ENCODE results near the gene FBP1.

The FBP1 gene

DNA sequence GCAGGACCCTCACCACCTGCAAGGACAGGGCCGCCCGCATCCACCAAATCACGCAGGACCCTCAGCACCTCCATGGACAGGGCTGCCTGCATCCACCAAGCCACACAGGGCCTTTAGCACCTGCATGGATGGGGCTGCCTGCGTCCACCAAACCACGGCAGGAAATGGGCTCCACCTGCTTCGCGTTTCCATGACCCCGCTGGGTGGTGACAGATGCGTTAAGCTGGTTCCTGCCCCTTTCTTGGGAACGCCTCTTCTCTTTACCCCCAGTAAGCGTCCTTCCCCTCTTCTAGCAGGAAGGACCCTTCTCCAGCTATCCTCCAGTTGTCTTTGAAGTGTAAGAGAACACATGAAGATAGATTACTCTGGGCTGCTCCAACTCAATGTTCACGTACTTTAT lies 13.5 kb downstream of the FBP1 start:
- no peaks in the 10 kb centered on the region for H3K36me3 ChIP-seq (ENCODE audit: insufficient read depth, low read length)

GRCh38 chr9:94624629-94625028 lies 14.7 kb downstream of the FBP1 start:
- Histone ChIP-seq H3K9me2 (replicated peaks; ENCODE audit: low read depth, low read length) (no peaks in the 10 kb centered on the region), H3K4me1 (ENCODE audit: insufficient read depth, low read length, poor library complexity, severe bottlenecking) (peaks cover 3% of the 10 kb centered on the region), H3K79me2 (ENCODE audit: insufficient read depth, low read length) (no peaks in the 10 kb centered on the region), H2AFZ (ENCODE audit: low read length) (no peak overlapping the region), H3K27me3 (ENCODE audit: insufficient read depth, low read length, poor library complexity, severe bottlenecking) (no peaks in the 10 kb centered on the region), H3K9me3 (ENCODE audit: insufficient read depth, low read depth, low read length) (no peaks in the 10 kb centered on the region), H3F3A (ENCODE audit: low read depth) (no peaks in the 10 kb centered on the region), H3K4me2 (ENCODE audit: low read depth, low read length, poor library complexity, severe bottlenecking) (no peak overlapping the region), H4K20me1 (ENCODE audit: insufficient read depth, low read length, poor library complexity, severe bottlenecking) (no peaks in the 10 kb centered on the region), H3K36me3 (ENCODE audit: insufficient read depth, low read length) (no peaks in the 10 kb centered on the region), H3K9ac (ENCODE audit: low read depth, low read length, poor library complexity, severe bottlenecking) (no peak overlapping the region), H3K4me3 (ENCODE audit: low read length, poor library complexity, severe bottlenecking) (no peak overlapping the region)
- TF ChIP-seq CTCF (conservative IDR thresholded peaks at IDR 0.05; ENCODE audit: low read length) (no peak), EZH2phosphoT487 (IDR thresholded peaks at IDR 0.05; ENCODE audit: borderline replicate concordance) (no peak)

More for the DNA sequence above, 13.5 kb downstream of the FBP1 start:
- H3K4me2 ChIP-seq (ENCODE audit: low read depth, low read length, poor library complexity, severe bottlenecking) = no peak overlapping the region
- H3K4me1 ChIP-seq (ENCODE audit: insufficient read depth, low read length, poor library complexity, severe bottlenecking) = peaks cover 3% of the 10 kb centered on the region
- no peaks in the 10 kb centered on the region for H3K79me2 ChIP-seq (ENCODE audit: insufficient read depth, low read length)
- H3K9ac ChIP-seq (ENCODE audit: low read depth, low read length, poor library complexity, severe bottlenecking) = no peak overlapping the region
- no peaks in the 10 kb centered on the region for H3K9me2 ChIP-seq (replicated peaks; ENCODE audit: low read depth, low read length)
- TF ChIP-seq CTCF (conservative IDR thresholded peaks at IDR 0.05; ENCODE audit: low read length) (no peak), EZH2phosphoT487 (IDR thresholded peaks at IDR 0.05; ENCODE audit: borderline replicate concordance) (no peak)
- no peaks in the 10 kb centered on the region for H3K27me3 ChIP-seq (ENCODE audit: insufficient read depth, low read length, poor library complexity, severe bottlenecking)
- no peak overlapping the region for H3K4me3 ChIP-seq (ENCODE audit: low read length, poor library complexity, severe bottlenecking)
- no peaks in the 10 kb centered on the region for H3F3A ChIP-seq (ENCODE audit: low read depth)
- H4K20me1 ChIP-seq (ENCODE audit: insufficient read depth, low read length, poor library complexity, severe bottlenecking) = no peaks in the 10 kb centered on the region
- H3K9me3 ChIP-seq (ENCODE audit: insufficient read depth, low read depth, low read length) = no peaks in the 10 kb centered on the region
- H2AFZ ChIP-seq (ENCODE audit: low read length) = no peak overlapping the region

DNA sequence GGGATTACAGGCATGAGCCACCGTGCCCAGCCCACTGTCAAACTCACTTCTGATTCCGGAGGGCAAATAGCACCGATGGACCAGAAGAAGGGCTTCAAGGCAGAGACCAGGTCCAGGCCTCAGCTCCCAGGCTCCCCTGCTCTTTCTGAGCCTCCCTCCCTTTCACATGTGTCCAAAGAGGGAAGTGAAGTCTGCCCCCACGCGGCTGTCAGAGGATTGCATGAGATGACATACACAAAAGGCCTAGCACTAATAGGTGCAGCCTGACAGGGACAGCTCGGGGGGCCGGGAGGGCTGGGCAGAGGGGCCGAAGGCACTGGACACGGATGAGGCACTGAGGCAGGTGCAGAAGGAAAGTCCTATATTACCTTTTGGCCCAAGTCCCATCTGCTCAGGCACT lies 16.1 kb downstream of the FBP1 start:
- Histone ChIP-seq H4K20me1 (ENCODE audit: insufficient read depth, low read length, poor library complexity, severe bottlenecking) (no peaks in the 10 kb centered on the region), H3K9me3 (ENCODE audit: insufficient read depth, low read depth, low read length) (no peaks in the 10 kb centered on the region), H2AFZ (ENCODE audit: low read length) (no peak overlapping the region)

More for the DNA sequence above, 16.1 kb downstream of the FBP1 start:
- H3K27me3 ChIP-seq (ENCODE audit: insufficient read depth, low read length, poor library complexity, severe bottlenecking) = no peaks in the 10 kb centered on the region
- peak; percentile 51 for TF ChIP-seq CTCF (conservative IDR thresholded peaks at IDR 0.05; ENCODE audit: low read length)
- no peak for TF ChIP-seq EZH2phosphoT487 (IDR thresholded peaks at IDR 0.05; ENCODE audit: borderline replicate concordance)
- H3K79me2 ChIP-seq (ENCODE audit: insufficient read depth, low read length) = no peaks in the 10 kb centered on the region
- peaks cover 3% of the 10 kb centered on the region for H3K4me1 ChIP-seq (ENCODE audit: insufficient read depth, low read length, poor library complexity, severe bottlenecking)
- no peak overlapping the region for H3K9ac ChIP-seq (ENCODE audit: low read depth, low read length, poor library complexity, severe bottlenecking)
- no peak overlapping the region for H3K4me2 ChIP-seq (ENCODE audit: low read depth, low read length, poor library complexity, severe bottlenecking)
- H3K36me3 ChIP-seq (ENCODE audit: insufficient read depth, low read length) = no peaks in the 10 kb centered on the region
- no peaks in the 10 kb centered on the region for H3K9me2 ChIP-seq (replicated peaks; ENCODE audit: low read depth, low read length)
- H3K4me3 ChIP-seq (ENCODE audit: low read length, poor library complexity, severe bottlenecking) = no peak overlapping the region
- no peaks in the 10 kb centered on the region for H3F3A ChIP-seq (ENCODE audit: low read depth)

All from Loucy (cell line).